ENCODE data around the gene IL24.

IL24 gene

GRCh38 chr1:206952171-206952570, 54.9 kb downstream of the IL24 start:
- TF ChIP-seq, protein P1, sequence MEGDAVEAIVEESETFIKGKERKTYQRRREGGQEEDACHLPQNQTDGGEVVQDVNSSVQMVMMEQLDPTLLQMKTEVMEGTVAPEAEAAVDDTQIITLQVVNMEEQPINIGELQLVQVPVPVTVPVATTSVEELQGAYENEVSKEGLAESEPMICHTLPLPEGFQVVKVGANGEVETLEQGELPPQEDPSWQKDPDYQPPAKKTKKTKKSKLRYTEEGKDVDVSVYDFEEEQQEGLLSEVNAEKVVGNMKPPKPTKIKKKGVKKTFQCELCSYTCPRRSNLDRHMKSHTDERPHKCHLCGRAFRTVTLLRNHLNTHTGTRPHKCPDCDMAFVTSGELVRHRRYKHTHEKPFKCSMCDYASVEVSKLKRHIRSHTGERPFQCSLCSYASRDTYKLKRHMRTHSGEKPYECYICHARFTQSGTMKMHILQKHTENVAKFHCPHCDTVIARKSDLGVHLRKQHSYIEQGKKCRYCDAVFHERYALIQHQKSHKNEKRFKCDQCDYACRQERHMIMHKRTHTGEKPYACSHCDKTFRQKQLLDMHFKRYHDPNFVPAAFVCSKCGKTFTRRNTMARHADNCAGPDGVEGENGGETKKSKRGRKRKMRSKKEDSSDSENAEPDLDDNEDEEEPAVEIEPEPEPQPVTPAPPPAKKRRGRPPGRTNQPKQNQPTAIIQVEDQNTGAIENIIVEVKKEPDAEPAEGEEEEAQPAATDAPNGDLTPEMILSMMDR (IDR thresholded peaks at IDR 0.05) = no peak
- Histone ChIP-seq H3K27me3 (ENCODE audit: control insufficient read depth, insufficient read depth, low read length) (no peaks in the 10 kb centered on the region), H3K4me3 (ENCODE audit: low read depth, low read length) (no peak overlapping the region), H3K9me3 (ENCODE audit: control insufficient read depth, low read length) (no peaks in the 10 kb centered on the region), H3K79me2 (no peaks in the 10 kb centered on the region), H3K4me1 (no peaks in the 10 kb centered on the region), H3K27ac (no peak overlapping the region), H3K36me3 (ENCODE audit: control insufficient read depth, insufficient read depth, low read length) (no peaks in the 10 kb centered on the region), H3K9ac (no peak overlapping the region), H3K4me2 (ENCODE audit: low read length) (no peak overlapping the region), H2AFZ (no peak overlapping the region)

DNA sequence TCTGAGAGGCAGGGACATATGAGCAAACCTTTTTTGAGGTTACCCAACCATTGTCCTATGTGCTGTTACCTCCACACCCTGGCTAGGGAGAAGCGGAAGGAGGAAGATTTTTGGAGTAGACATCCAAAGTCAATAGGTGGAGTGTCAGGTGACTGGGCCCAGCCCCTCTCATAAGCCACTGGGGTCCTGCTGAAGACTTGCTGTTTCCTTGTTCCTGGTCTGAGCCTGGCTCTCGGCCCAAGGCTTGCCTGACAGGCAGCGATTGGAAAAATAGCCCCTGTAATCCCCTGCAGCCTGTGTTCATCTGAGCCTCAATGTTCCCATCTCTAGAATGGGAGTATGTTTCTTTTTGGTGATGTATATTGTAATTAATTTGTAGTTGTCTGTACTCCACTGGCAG, 55.9 kb downstream of the IL24 start:
- H3K9me3 ChIP-seq (ENCODE audit: control insufficient read depth, low read length) = no peaks in the 10 kb centered on the region
- TF ChIP-seq, protein P1 (IDR thresholded peaks at IDR 0.05) = no peak
- H3K4me2 ChIP-seq (ENCODE audit: low read length) = no peak overlapping the region
- no peak overlapping the region for H3K9ac ChIP-seq
- H3K4me3 ChIP-seq (ENCODE audit: low read depth, low read length) = no peak overlapping the region
- H3K36me3 ChIP-seq (ENCODE audit: control insufficient read depth, insufficient read depth, low read length) = no peaks in the 10 kb centered on the region
- no peaks in the 10 kb centered on the region for H3K27me3 ChIP-seq (ENCODE audit: control insufficient read depth, insufficient read depth, low read length)
- H3K4me1 ChIP-seq = no peaks in the 10 kb centered on the region
- no peak overlapping the region for H2AFZ ChIP-seq
- H3K27ac ChIP-seq = no peak overlapping the region
- H3K79me2 ChIP-seq = no peaks in the 10 kb centered on the region

GRCh38 chr1:206953626-206954025, 56.4 kb downstream of the IL24 start:
- Histone ChIP-seq H3K27ac (no peak overlapping the region), H3K9ac (no peak overlapping the region)
- TF ChIP-seq, protein P1 (IDR thresholded peaks at IDR 0.05) = no peak

More at GRCh38 chr1:206953626-206954025, 56.4 kb downstream of the IL24 start:
- H3K27me3 ChIP-seq (ENCODE audit: control insufficient read depth, insufficient read depth, low read length) = no peaks in the 10 kb centered on the region
- no peaks in the 10 kb centered on the region for H3K36me3 ChIP-seq (ENCODE audit: control insufficient read depth, insufficient read depth, low read length)
- no peak overlapping the region for H3K4me3 ChIP-seq (ENCODE audit: low read depth, low read length)
- H3K9me3 ChIP-seq (ENCODE audit: control insufficient read depth, low read length) = no peaks in the 10 kb centered on the region
- no peaks in the 10 kb centered on the region for H3K79me2 ChIP-seq
- no peaks in the 10 kb centered on the region for H3K4me1 ChIP-seq
- no peak overlapping the region for H3K4me2 ChIP-seq (ENCODE audit: low read length)
- H2AFZ ChIP-seq = no peak overlapping the region

Data from parathyroid adenoma (tissue), 2 donors.